T-helper 1 cell treated with Interleukin-12 subunit alpha and Interleukin-12 subunit beta and Interleukin-4 antibody, amounts not matched to agents 30 μg/mL and 1 μg/mL, for 36 hours (primary cell): ENCODE measurements around the gene ARAP3.
"Not testable (repeated sequence)": the region's sequence is repeated elsewhere in the genome, so short reads cannot be mapped to it uniquely, and the experiment has no call there.

Source experiments
- H3K27ac Mint-ChIP-seq: one replicate; pipeline ENCODE4 v1.8.0; 2021; ENCODE audit warnings: mild to moderate bottlenecking, mixed read lengths
- H3K27me3 Mint-ChIP-seq: one replicate; pipeline ENCODE4 v1.8.0; 2021; ENCODE audit warnings: low read depth, mixed read lengths
- H3K36me3 Mint-ChIP-seq: one replicate; pipeline ENCODE4 v1.8.0; 2021; ENCODE audit warnings: low read depth, mixed read lengths
- H3K4me1 Mint-ChIP-seq: one replicate; pipeline ENCODE4 v1.8.0; 2021; ENCODE audit warnings: low read depth, mixed read lengths
- H3K4me3 Mint-ChIP-seq: one replicate; pipeline ENCODE4 v1.8.0; 2021; ENCODE audit warnings: mild to moderate bottlenecking, moderate library complexity, mixed read lengths
- H3K9me3 Mint-ChIP-seq: one replicate; pipeline ENCODE4 v1.8.0; 2021; ENCODE audit warnings: mixed read lengths

ARAP3 gene

GRCh38 chr5:141681695-141682641, at the start of gene ARAP3:
ARAP3 (minus strand) TSS chr5:141682230; CDS start chr5:141680486, 1,744 bp downstream.
- H3K4me1 Mint-ChIP-seq, result peaks cover 27% of the 10 kb centered on the region
- no peaks in the 10 kb centered on the region for H3K9me3 Mint-ChIP-seq
- no peaks in the 10 kb centered on the region for H3K27me3 Mint-ChIP-seq
- H3K36me3 Mint-ChIP-seq, result peaks cover 8% of the 10 kb centered on the region
- H3K27ac Mint-ChIP-seq, result peak within 1 kb of the TSS; percentile 70
- H3K4me3 Mint-ChIP-seq, result peak within 1 kb of the TSS; percentile 78

GRCh38 chr5:141729387-141730006, 47.5 kb upstream of the ARAP3 start:
- Mint-ChIP-seq H3K27me3 (peaks cover 21% of the 10 kb centered on the region), H3K4me1 (no peaks in the 10 kb centered on the region), H3K9me3 (no peaks in the 10 kb centered on the region), H3K27ac (no peak overlapping the region), H3K4me3 (no peak overlapping the region), H3K36me3 (no peaks in the 10 kb centered on the region)

GRCh38 chr5:141725891-141726290, 43.9 kb upstream of the ARAP3 start:
- H3K4me1 Mint-ChIP-seq, result no peaks in the 10 kb centered on the region
- H3K4me3 Mint-ChIP-seq, result no peak overlapping the region
- H3K36me3 Mint-ChIP-seq, result no peaks in the 10 kb centered on the region
- no peaks in the 10 kb centered on the region for H3K9me3 Mint-ChIP-seq
- no peak overlapping the region for H3K27ac Mint-ChIP-seq
- H3K27me3 Mint-ChIP-seq, result peaks cover 17% of the 10 kb centered on the region

GRCh38 chr5:141725174-141725573, 43.1 kb upstream of the ARAP3 start:
- not testable (repeated sequence) for H3K36me3 Mint-ChIP-seq, H3K4me1 Mint-ChIP-seq, H3K4me3 Mint-ChIP-seq, H3K9me3 Mint-ChIP-seq, H3K27ac Mint-ChIP-seq
- peaks cover 13% of the 10 kb centered on the region for H3K27me3 Mint-ChIP-seq

GRCh38 chr5:141722266-141722665, 40.2 kb upstream of the ARAP3 start:
- no peaks in the 10 kb centered on the region for H3K4me1 Mint-ChIP-seq
- no peaks in the 10 kb centered on the region for H3K36me3 Mint-ChIP-seq
- no peak overlapping the region for H3K27ac Mint-ChIP-seq
- H3K27me3 Mint-ChIP-seq, result peaks cover 11% of the 10 kb centered on the region
- H3K9me3 Mint-ChIP-seq, result no peaks in the 10 kb centered on the region
- no peak overlapping the region for H3K4me3 Mint-ChIP-seq

GRCh38 chr5:141717043-141717442, 35.0 kb upstream of the ARAP3 start:
- Mint-ChIP-seq H3K4me3 (no peak overlapping the region), H3K36me3 (no peaks in the 10 kb centered on the region), H3K4me1 (no peaks in the 10 kb centered on the region), H3K27ac (no peak overlapping the region), H3K27me3 (peaks cover 22% of the 10 kb centered on the region), H3K9me3 (no peaks in the 10 kb centered on the region)

- Mint-ChIP-seq H3K36me3 (no peaks in the 10 kb centered on the region), H3K4me1 (no peaks in the 10 kb centered on the region), H3K27me3 (peaks cover 22% of the 10 kb centered on the region), H3K9me3 (no peaks in the 10 kb centered on the region), H3K27ac (no peak overlapping the region), H3K4me3 (no peak overlapping the region)
These were observed 34.4 kb upstream of the ARAP3 start for GRCh38 chr5:141716468-141716867.

GRCh38 chr5:141716009-141716408, 34.0 kb upstream of the ARAP3 start:
- Mint-ChIP-seq H3K4me1 (no peaks in the 10 kb centered on the region), H3K36me3 (no peaks in the 10 kb centered on the region), H3K27me3 (peaks cover 22% of the 10 kb centered on the region), H3K27ac (no peak overlapping the region), H3K4me3 (no peak overlapping the region), H3K9me3 (no peaks in the 10 kb centered on the region)

GRCh38 chr5:141715346-141715905, 33.4 kb upstream of the ARAP3 start:
- Mint-ChIP-seq H3K4me3 (no peak overlapping the region), H3K4me1 (no peaks in the 10 kb centered on the region), H3K27me3 (peaks cover 26% of the 10 kb centered on the region), H3K36me3 (no peaks in the 10 kb centered on the region), H3K27ac (no peak overlapping the region), H3K9me3 (no peaks in the 10 kb centered on the region)

GRCh38 chr5:141714542-141715310, 32.7 kb upstream of the ARAP3 start:
- Mint-ChIP-seq H3K4me3 (no peak overlapping the region), H3K27me3 (peaks cover 28% of the 10 kb centered on the region), H3K4me1 (no peaks in the 10 kb centered on the region), H3K36me3 (no peaks in the 10 kb centered on the region), H3K27ac (no peak overlapping the region), H3K9me3 (no peaks in the 10 kb centered on the region)

- H3K9me3 Mint-ChIP-seq, result no peaks in the 10 kb centered on the region
- H3K27me3 Mint-ChIP-seq, result peaks cover 35% of the 10 kb centered on the region
- H3K27ac Mint-ChIP-seq, result no peak overlapping the region
- no peaks in the 10 kb centered on the region for H3K4me1 Mint-ChIP-seq
- no peak overlapping the region for H3K4me3 Mint-ChIP-seq
- H3K36me3 Mint-ChIP-seq, result no peaks in the 10 kb centered on the region
These were observed 31.7 kb upstream of the ARAP3 start for GRCh38 chr5:141713616-141714309.

- H3K27me3 Mint-ChIP-seq, result peaks cover 28% of the 10 kb centered on the region
- no peak overlapping the region for H3K27ac Mint-ChIP-seq
- H3K36me3 Mint-ChIP-seq, result no peaks in the 10 kb centered on the region
- no peaks in the 10 kb centered on the region for H3K4me1 Mint-ChIP-seq
- H3K4me3 Mint-ChIP-seq, result no peak overlapping the region
- H3K9me3 Mint-ChIP-seq, result no peaks in the 10 kb centered on the region
These were observed 29.7 kb upstream of the ARAP3 start for GRCh38 chr5:141711687-141712086.

- Mint-ChIP-seq H3K4me1 (no peaks in the 10 kb centered on the region), H3K9me3 (no peaks in the 10 kb centered on the region), H3K4me3 (no peak overlapping the region), H3K27ac (no peak overlapping the region), H3K36me3 (no peaks in the 10 kb centered on the region), H3K27me3 (peaks cover 20% of the 10 kb centered on the region)
These were observed 27.8 kb upstream of the ARAP3 start for GRCh38 chr5:141709699-141710267.

GRCh38 chr5:141708016-141708415, 26.0 kb upstream of the ARAP3 start:
- no peaks in the 10 kb centered on the region for H3K36me3 Mint-ChIP-seq
- peaks cover 13% of the 10 kb centered on the region for H3K27me3 Mint-ChIP-seq
- no peak overlapping the region for H3K4me3 Mint-ChIP-seq
- peaks cover 3% of the 10 kb centered on the region for H3K4me1 Mint-ChIP-seq
- H3K9me3 Mint-ChIP-seq, result no peaks in the 10 kb centered on the region
- H3K27ac Mint-ChIP-seq, result no peak overlapping the region
